Measurements from ENCODE around the gene MTNR1B. TPM values are rescaled to one million over a fixed set of nuclear protein-coding genes. Genes with fewer than 3 reads are reported as not detected.

MTNR1B gene
- not detected for total RNA-seq

- no peak for ATAC-seq
- no peak for DNase-seq (ENCODE audit: low spot score)
- intact Hi-C loops (cut with DNase I), result no loop called here
Observed at GRCh38 chr11:92969634-92970347, at the start of gene MTNR1B. TSS of gene MTNR1B (plus strand) at chr11:92969651. CDS start at chr11:92969726, 75 bp downstream.

- intact Hi-C loops (cut with DNase I), result no loop called here
Observed at GRCh38 chr11:92920331-92920730, 49.1 kb upstream of the MTNR1B start.

GRCh38 chr11:92922731-92923130 is 46.7 kb upstream of the MTNR1B start:
- no peak for ATAC-seq
- DNase-seq (ENCODE audit: low spot score), result no peak
- intact Hi-C loops (cut with DNase I), result no loop called here

More at GRCh38 chr11:92920331-92920730, 49.1 kb upstream of the MTNR1B start:
- ATAC-seq, result no peak
- no peak for DNase-seq (ENCODE audit: low spot score)

GRCh38 chr11:92929246-92929645 is 40.2 kb upstream of the MTNR1B start:
- no peak for DNase-seq (ENCODE audit: low spot score)
- intact Hi-C loops (cut with DNase I), result no loop called here
- no peak for ATAC-seq

- no peak for DNase-seq (ENCODE audit: low spot score)
- intact Hi-C loops (cut with DNase I), result no loop called here
- no peak for ATAC-seq
Observed at GRCh38 chr11:92929653-92930052, 39.8 kb upstream of the MTNR1B start.

GRCh38 chr11:92931746-92932422 is 37.6 kb upstream of the MTNR1B start:
- no peak for DNase-seq (ENCODE audit: low spot score)
- no peak for ATAC-seq
- intact Hi-C loops (cut with DNase I), result no loop called here

GRCh38 chr11:92939305-92939704 is 30.1 kb upstream of the MTNR1B start:
- no peak for ATAC-seq
- intact Hi-C loops (cut with DNase I), result no loop called here

GRCh38 chr11:92941676-92942571 is 27.5 kb upstream of the MTNR1B start:
- DNase-seq (ENCODE audit: low spot score) (no peak), ATAC-seq (no peak)
- intact Hi-C loops (cut with DNase I), result no loop called here

More at GRCh38 chr11:92939305-92939704, 30.1 kb upstream of the MTNR1B start:
- DNase-seq (ENCODE audit: low spot score), result no peak

GRCh38 chr11:92946707-92947106 is 22.7 kb upstream of the MTNR1B start:
- intact Hi-C loops (cut with DNase I), result no loop called here
- ATAC-seq, result no peak
- no peak for DNase-seq (ENCODE audit: low spot score)

GRCh38 chr11:92948116-92948515 is 21.3 kb upstream of the MTNR1B start:
- ATAC-seq (no peak), DNase-seq (ENCODE audit: low spot score) (no peak)
- intact Hi-C loops (cut with DNase I), result no loop called here

- ATAC-seq, result no peak
- DNase-seq (ENCODE audit: low spot score), result no peak
- intact Hi-C loops (cut with DNase I), result no loop called here
Observed at GRCh38 chr11:92954003-92954402, 15.4 kb upstream of the MTNR1B start.

GRCh38 chr11:92955860-92956259 is 13.6 kb upstream of the MTNR1B start:
- no peak for DNase-seq (ENCODE audit: low spot score)
- ATAC-seq, result no peak
- intact Hi-C loops (cut with DNase I), result no loop called here

GRCh38 chr11:92960886-92961285 is 8.6 kb upstream of the MTNR1B start:
- ATAC-seq (no peak), DNase-seq (ENCODE audit: low spot score) (no peak)
- intact Hi-C loops (cut with DNase I), result no loop called here

- intact Hi-C loops (cut with DNase I), result no loop called here
- no peak for ATAC-seq
- DNase-seq (ENCODE audit: low spot score), result no peak
Observed at GRCh38 chr11:92962446-92962845, 7.0 kb upstream of the MTNR1B start.

- intact Hi-C loops (cut with DNase I), result no loop called here
- ATAC-seq (no peak), DNase-seq (ENCODE audit: low spot score) (no peak)
Observed at GRCh38 chr11:92964471-92964870, 5.0 kb upstream of the MTNR1B start.

GRCh38 chr11:92965196-92965595 is 4.3 kb upstream of the MTNR1B start:
- ATAC-seq (no peak), DNase-seq (ENCODE audit: low spot score) (no peak)

GRCh38 chr11:92967178-92967577 is 2.3 kb upstream of the MTNR1B start:
- intact Hi-C loops (cut with DNase I), result no loop called here
- ATAC-seq (no peak), DNase-seq (ENCODE audit: low spot score) (no peak)

More at GRCh38 chr11:92965196-92965595, 4.3 kb upstream of the MTNR1B start:
- intact Hi-C loops (cut with DNase I), result no loop called here

- no peak for ATAC-seq
- no peak for DNase-seq (ENCODE audit: low spot score)
- intact Hi-C loops (cut with DNase I), result no loop called here
Observed at GRCh38 chr11:92967867-92968266, 1.6 kb upstream of the MTNR1B start.

- ATAC-seq (no peak), DNase-seq (ENCODE audit: low spot score) (no peak)
Observed at GRCh38 chr11:92969293-92969633, 188 bp upstream of the MTNR1B start.

GRCh38 chr11:92972248-92972647 is 2.8 kb downstream of the MTNR1B start:
- DNase-seq (ENCODE audit: low spot score) (no peak), ATAC-seq (no peak)
- intact Hi-C loops (cut with DNase I), result no loop called here

More at GRCh38 chr11:92969293-92969633, 188 bp upstream of the MTNR1B start:
- intact Hi-C loops (cut with DNase I), result no loop called here

All from sciatic nerve (tissue), 2 donors.